Measurements from ENCODE around the gene LSM2. TPM values are rescaled to one million over a fixed set of nuclear protein-coding genes. Genes with fewer than 3 reads are reported as not detected.

The LSM2 gene
- polyA plus RNA-seq, 1 donor (not counting 4 experiments of a cell fraction or from before 2014, with no cell fraction given), result 46.5 TPM

GRCh38 chr6:31762356-31762755 is 44.4 kb downstream of the LSM2 start, which contains the start of gene SAPCD1:
Gene SAPCD1 (plus strand): TSS chr6:31762656. CDS start chr6:31763055, 399 bp downstream.
- FAIRE-seq (no peak), DNase-seq (ENCODE audit: low read depth, low spot score) (no peak)
- Histone ChIP-seq H3K9me1 (ENCODE audit: control insufficient read depth, extremely low read depth, insufficient read depth, low read length) (no peaks in the 10 kb centered on the region), H3K9ac (ENCODE audit: control insufficient read depth, extremely low read depth, insufficient read depth, low read length) (no peak within 1 kb of the TSS), H3K9me3 (ENCODE audit: control insufficient read depth, low read depth, low read length) (no peaks in the 10 kb centered on the region), H3K27me3 (ENCODE audit: control insufficient read depth, extremely low read depth, insufficient read depth, low read length) (no peaks in the 10 kb centered on the region), H3K36me3 (ENCODE audit: control insufficient read depth in 2 of 2, extremely low read depth in 1 of 2, insufficient read depth in 2 of 2, low read length in 2 of 2) (peaks cover 6 to 13% of the 10 kb centered on the region in 2 experiments), H3K4me2 (ENCODE audit: control insufficient read depth, extremely low read depth, insufficient read depth, low read depth, low read length) (no peak within 1 kb of the TSS), H3K4me3 (ENCODE audit: control insufficient read depth in 2 of 3, extremely low read depth in 1 of 3, insufficient read depth in 2 of 3, low read depth in 1 of 3, low read length in 3 of 3) (no peak within 1 kb of the TSS), H4K20me1 (ENCODE audit: control insufficient read depth, extremely low read depth, insufficient read depth, low read length) (no peaks in the 10 kb centered on the region), H2AFZ (ENCODE audit: control insufficient read depth, low read length) (no peak within 1 kb of the TSS), H3K79me2 (ENCODE audit: control insufficient read depth, insufficient read depth, low read length) (no peaks in the 10 kb centered on the region), H3K4me1 (ENCODE audit: control insufficient read depth, extremely low read depth, insufficient read depth, low read length) (peaks cover 5% of the 10 kb centered on the region), H3K27ac (ENCODE audit: control insufficient read depth, insufficient read depth, low read length) (no peak within 1 kb of the TSS)
- no peak for TF ChIP-seq CTCF (optimal IDR thresholded peaks at IDR 0.05 in 1 of 3, IDR thresholded peaks at IDR 0.05 in 1 of 3, conservative IDR thresholded peaks at IDR 0.05 in 1 of 3; ENCODE audit: extremely low read depth in 1 of 3, insufficient read depth in 2 of 3, low read length in 3 of 3)
- TF ChIP-seq EZH2 (IDR thresholded peaks at IDR 0.05; ENCODE audit: low read length), result no peak
- dilution Hi-C loops (cut with MboI; ENCODE audit: extremely low pct_ligation_motif_present, low sequenced_read_pairs), result no loop called here

- Histone ChIP-seq H3K9me3 (ENCODE audit: control insufficient read depth, low read depth, low read length) (no peaks in the 10 kb centered on the region), H3K4me3 (ENCODE audit: control insufficient read depth in 2 of 3, extremely low read depth in 1 of 3, insufficient read depth in 2 of 3, low read depth in 1 of 3, low read length in 3 of 3) (no peak overlapping the region), H3K36me3 (ENCODE audit: control insufficient read depth in 2 of 2, extremely low read depth in 1 of 2, insufficient read depth in 2 of 2, low read length in 2 of 2) (peaks cover 6 to 13% of the 10 kb centered on the region in 2 experiments), H3K27me3 (ENCODE audit: control insufficient read depth, extremely low read depth, insufficient read depth, low read length) (no peaks in the 10 kb centered on the region), H3K9me1 (ENCODE audit: control insufficient read depth, extremely low read depth, insufficient read depth, low read length) (no peaks in the 10 kb centered on the region), H4K20me1 (ENCODE audit: control insufficient read depth, extremely low read depth, insufficient read depth, low read length) (no peaks in the 10 kb centered on the region), H3K4me1 (ENCODE audit: control insufficient read depth, extremely low read depth, insufficient read depth, low read length) (peaks cover 5% of the 10 kb centered on the region), H2AFZ (ENCODE audit: control insufficient read depth, low read length) (no peak overlapping the region), H3K27ac (ENCODE audit: control insufficient read depth, insufficient read depth, low read length) (no peak overlapping the region), H3K9ac (ENCODE audit: control insufficient read depth, extremely low read depth, insufficient read depth, low read length) (no peak overlapping the region), H3K79me2 (ENCODE audit: control insufficient read depth, insufficient read depth, low read length) (no peaks in the 10 kb centered on the region), H3K4me2 (ENCODE audit: control insufficient read depth, extremely low read depth, insufficient read depth, low read depth, low read length) (no peak overlapping the region)
- dilution Hi-C loops (cut with MboI; ENCODE audit: extremely low pct_ligation_motif_present, low sequenced_read_pairs), result no loop called here
- TF ChIP-seq CTCF (optimal IDR thresholded peaks at IDR 0.05 in 1 of 3, IDR thresholded peaks at IDR 0.05 in 1 of 3, conservative IDR thresholded peaks at IDR 0.05 in 1 of 3; ENCODE audit: extremely low read depth in 1 of 3, insufficient read depth in 2 of 3, low read length in 3 of 3) (no peak), EZH2 (IDR thresholded peaks at IDR 0.05; ENCODE audit: low read length) (no peak)
- no peak for FAIRE-seq
- DNase-seq (ENCODE audit: low read depth, low spot score), result no peak
Observed at GRCh38 chr6:31761343-31761742, 45.4 kb downstream of the LSM2 start.
